Measurements from ENCODE around the gene UNC5C. TPM values are rescaled to one million over a fixed set of nuclear protein-coding genes. Genes with fewer than 3 reads are reported as not detected.

The UNC5C gene
- total and polyA plus RNA-seq, 2 experiments from 2014 or later, result 3.5 to 16.0 TPM

- TF ChIP-seq EZH2 (IDR thresholded peaks at IDR 0.05; ENCODE audit: borderline replicate concordance), result no peak
- TF ChIP-seq CTCF (IDR thresholded peaks at IDR 0.05; ENCODE audit: poor library complexity), result no peak
- TF ChIP-seq EZH2phosphoT487 (IDR thresholded peaks at IDR 0.05; ENCODE audit: low read depth, severe bottlenecking, unreplicated experiment), result no peak
- Histone ChIP-seq H3K27ac (no peak overlapping the region), H2AFZ (no peak overlapping the region), H3K4me1 (ENCODE audit: insufficient read depth) (no peaks in the 10 kb centered on the region), H3K27me3 (no peaks in the 10 kb centered on the region), H4K20me1 (ENCODE audit: insufficient read depth, poor library complexity, severe bottlenecking) (no peaks in the 10 kb centered on the region), H3K36me3 (replicated peaks; ENCODE audit: insufficient read depth, low read depth) (no peaks in the 10 kb centered on the region), H3K4me2 (no peak overlapping the region), H3K79me2 (no peaks in the 10 kb centered on the region), H3K9me3 (ENCODE audit: low read depth) (no peaks in the 10 kb centered on the region), H3K4me3 (no peak overlapping the region), H3K9me2 (replicated peaks; ENCODE audit: insufficient read depth) (no peaks in the 10 kb centered on the region)
- DNase-seq (ENCODE audit: low spot score), result no peak
- 94% methylated on average over 7 of the region's 7 CpGs for WGBS (ENCODE audit: low lambda C conversion rate, missing lambda C conversion rate)
These were observed 349.8 kb downstream of the UNC5C start for GRCh38 chr4:95198961-95199360.

GRCh38 chr4:95197353-95197752 is 351.4 kb downstream of the UNC5C start:
- TF ChIP-seq EZH2phosphoT487 (IDR thresholded peaks at IDR 0.05; ENCODE audit: low read depth, severe bottlenecking, unreplicated experiment), result no peak
- TF ChIP-seq CTCF (IDR thresholded peaks at IDR 0.05; ENCODE audit: poor library complexity), result no peak
- no peak for TF ChIP-seq EZH2 (IDR thresholded peaks at IDR 0.05; ENCODE audit: borderline replicate concordance)
- no peaks in the 10 kb centered on the region for H3K79me2 ChIP-seq
- no peaks in the 10 kb centered on the region for H3K27me3 ChIP-seq
- no peaks in the 10 kb centered on the region for H3K9me2 ChIP-seq (replicated peaks; ENCODE audit: insufficient read depth)
- no peaks in the 10 kb centered on the region for H3K4me1 ChIP-seq (ENCODE audit: insufficient read depth)
- WGBS (ENCODE audit: low lambda C conversion rate, missing lambda C conversion rate), result 80% methylated on average over 6 of the region's 6 CpGs
- no peak overlapping the region for H3K27ac ChIP-seq
- H3K4me3 ChIP-seq, result no peak overlapping the region
- no peaks in the 10 kb centered on the region for H4K20me1 ChIP-seq (ENCODE audit: insufficient read depth, poor library complexity, severe bottlenecking)
- H3K4me2 ChIP-seq, result no peak overlapping the region
- H3K9me3 ChIP-seq (ENCODE audit: low read depth), result no peaks in the 10 kb centered on the region
- no peak for DNase-seq (ENCODE audit: low spot score)
- no peak overlapping the region for H2AFZ ChIP-seq
- H3K36me3 ChIP-seq (replicated peaks; ENCODE audit: insufficient read depth, low read depth), result no peaks in the 10 kb centered on the region

DNA sequence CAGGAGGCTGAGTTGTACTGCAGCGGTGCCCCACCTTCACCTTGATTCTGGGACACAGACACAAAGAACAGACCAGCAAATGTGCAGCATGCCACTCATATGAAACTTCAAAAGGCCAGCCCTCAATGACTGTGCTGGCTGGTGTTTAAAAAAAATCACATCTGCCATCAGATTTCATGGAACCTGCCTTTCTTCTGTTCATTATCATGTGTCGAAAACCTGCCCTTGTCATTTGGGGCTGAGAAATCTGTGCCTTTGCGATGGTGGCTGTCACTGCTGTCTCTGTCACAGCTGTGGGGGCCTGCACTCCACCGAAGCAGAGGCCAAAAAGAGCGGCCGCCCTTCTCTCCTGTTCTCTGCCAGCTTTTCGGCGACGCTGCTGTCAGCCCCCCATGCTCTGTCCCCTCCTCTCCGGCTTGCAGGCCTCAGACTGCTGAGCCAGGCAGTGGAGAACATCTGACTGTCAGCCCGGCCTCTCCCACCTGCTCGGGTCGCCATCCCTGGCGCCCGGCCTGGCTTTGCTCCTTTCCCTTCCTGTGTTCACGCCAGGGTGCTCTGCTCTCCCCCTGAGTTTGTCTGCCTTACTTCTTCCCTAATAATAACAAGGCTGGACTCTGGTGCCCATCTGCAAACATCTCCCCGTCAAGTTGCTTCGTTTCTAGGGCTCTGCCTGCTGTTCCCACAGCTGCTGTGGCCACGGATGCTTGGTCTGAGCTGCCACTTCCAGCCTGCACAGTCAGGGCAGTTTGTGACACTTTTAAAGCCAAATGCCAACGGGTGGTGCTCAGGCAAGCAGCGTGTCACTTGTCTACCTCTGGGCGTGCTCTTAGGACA is 355.2 kb downstream of the UNC5C start:
- Histone ChIP-seq H3K4me2 (no peak overlapping the region), H3K36me3 (replicated peaks; ENCODE audit: insufficient read depth, low read depth) (no peaks in the 10 kb centered on the region), H4K20me1 (ENCODE audit: insufficient read depth, poor library complexity, severe bottlenecking) (no peaks in the 10 kb centered on the region), H3K4me1 (ENCODE audit: insufficient read depth) (no peaks in the 10 kb centered on the region), H3K27me3 (no peaks in the 10 kb centered on the region), H3K27ac (no peak overlapping the region), H3K79me2 (no peaks in the 10 kb centered on the region), H3K9me3 (ENCODE audit: low read depth) (no peaks in the 10 kb centered on the region), H2AFZ (no peak overlapping the region), H3K4me3 (no peak overlapping the region), H3K9me2 (replicated peaks; ENCODE audit: insufficient read depth) (no peaks in the 10 kb centered on the region)
- 87% methylated on average over 22 of the region's 22 CpGs for WGBS (ENCODE audit: low lambda C conversion rate, missing lambda C conversion rate)
- no peak for DNase-seq (ENCODE audit: low spot score)
- TF ChIP-seq EZH2 (IDR thresholded peaks at IDR 0.05; ENCODE audit: borderline replicate concordance), result no peak
- TF ChIP-seq CTCF (IDR thresholded peaks at IDR 0.05; ENCODE audit: poor library complexity), result no peak
- TF ChIP-seq EZH2phosphoT487 (IDR thresholded peaks at IDR 0.05; ENCODE audit: low read depth, severe bottlenecking, unreplicated experiment), result no peak

All from hepatocyte (in vitro differentiated cells).